ENCODE measurements around the gene MLLT3.

DNA sequence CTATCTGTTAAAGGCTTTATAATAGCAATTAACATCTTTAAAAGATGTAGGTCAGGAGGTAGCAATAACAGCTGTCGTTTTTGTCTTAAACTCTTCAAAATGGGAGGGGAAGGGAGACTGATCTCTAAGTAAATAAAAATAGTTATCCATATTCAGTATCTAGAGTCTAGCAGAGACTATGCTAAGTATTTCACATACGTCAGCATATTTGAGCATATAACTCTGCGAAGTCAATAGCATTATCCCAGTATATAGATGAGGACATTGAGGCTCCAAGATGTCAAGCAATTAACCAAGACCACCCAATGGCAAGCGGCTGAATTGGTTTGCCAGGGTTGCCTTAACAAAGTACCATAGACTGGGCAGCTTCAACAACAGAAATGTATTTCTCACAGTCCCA lies 316.8 kb downstream of the MLLT3 start:
- TF ChIP-seq, protein P1, sequence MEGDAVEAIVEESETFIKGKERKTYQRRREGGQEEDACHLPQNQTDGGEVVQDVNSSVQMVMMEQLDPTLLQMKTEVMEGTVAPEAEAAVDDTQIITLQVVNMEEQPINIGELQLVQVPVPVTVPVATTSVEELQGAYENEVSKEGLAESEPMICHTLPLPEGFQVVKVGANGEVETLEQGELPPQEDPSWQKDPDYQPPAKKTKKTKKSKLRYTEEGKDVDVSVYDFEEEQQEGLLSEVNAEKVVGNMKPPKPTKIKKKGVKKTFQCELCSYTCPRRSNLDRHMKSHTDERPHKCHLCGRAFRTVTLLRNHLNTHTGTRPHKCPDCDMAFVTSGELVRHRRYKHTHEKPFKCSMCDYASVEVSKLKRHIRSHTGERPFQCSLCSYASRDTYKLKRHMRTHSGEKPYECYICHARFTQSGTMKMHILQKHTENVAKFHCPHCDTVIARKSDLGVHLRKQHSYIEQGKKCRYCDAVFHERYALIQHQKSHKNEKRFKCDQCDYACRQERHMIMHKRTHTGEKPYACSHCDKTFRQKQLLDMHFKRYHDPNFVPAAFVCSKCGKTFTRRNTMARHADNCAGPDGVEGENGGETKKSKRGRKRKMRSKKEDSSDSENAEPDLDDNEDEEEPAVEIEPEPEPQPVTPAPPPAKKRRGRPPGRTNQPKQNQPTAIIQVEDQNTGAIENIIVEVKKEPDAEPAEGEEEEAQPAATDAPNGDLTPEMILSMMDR (conservative IDR thresholded peaks at IDR 0.05 in 1 of 2, IDR thresholded peaks at IDR 0.05 in 1 of 2; ENCODE audit: low read depth in 1 of 2, low read length in 2 of 2) = no peak
- TF ChIP-seq EZH2 (IDR thresholded peaks at IDR 0.05; ENCODE audit: low read length, missing control alignments) = no peak
